NOMO-1 treated with DMSO at 0.1 percent for 48 hours (cell line): ENCODE measurements around the gene S100A9.

Source experiments
- DNase-seq: peaks from one replicate; lab custom pipeline; 2025; ENCODE audit not compliant: unreplicated experiment; lab: John Stamatoyannopoulos, UW

The S100A9 gene

DNA sequence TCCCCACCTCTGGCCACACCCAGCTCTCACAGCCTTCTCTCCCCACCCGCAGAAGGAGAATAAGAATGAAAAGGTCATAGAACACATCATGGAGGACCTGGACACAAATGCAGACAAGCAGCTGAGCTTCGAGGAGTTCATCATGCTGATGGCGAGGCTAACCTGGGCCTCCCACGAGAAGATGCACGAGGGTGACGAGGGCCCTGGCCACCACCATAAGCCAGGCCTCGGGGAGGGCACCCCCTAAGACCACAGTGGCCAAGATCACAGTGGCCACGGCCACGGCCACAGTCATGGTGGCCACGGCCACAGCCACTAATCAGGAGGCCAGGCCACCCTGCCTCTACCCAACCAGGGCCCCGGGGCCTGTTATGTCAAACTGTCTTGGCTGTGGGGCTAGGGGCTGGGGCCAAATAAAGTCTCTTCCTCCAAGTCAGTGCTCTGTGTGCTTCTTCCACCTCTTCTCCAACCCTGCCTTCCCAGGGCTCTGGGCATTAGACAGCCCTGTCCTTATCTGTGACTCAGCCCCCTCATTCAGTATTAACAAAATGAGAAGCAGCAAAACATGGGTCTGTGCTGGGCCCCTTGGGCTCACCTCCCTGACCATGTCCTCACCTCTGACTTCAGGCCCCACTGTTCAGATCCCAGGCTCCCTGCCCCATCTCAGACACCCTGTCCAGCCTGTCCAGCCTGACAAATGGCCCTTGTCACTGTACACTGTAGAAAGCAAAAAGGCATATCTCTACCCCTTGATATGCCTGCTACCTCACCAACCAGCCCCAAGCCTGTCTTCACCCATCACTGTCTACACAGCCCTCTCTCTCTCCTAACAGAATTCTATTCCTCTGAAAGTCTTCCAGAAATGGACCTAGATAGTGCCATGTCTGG lies 3.2 kb downstream of the S100A9 start:
- no peak for DNase-seq

DNA sequence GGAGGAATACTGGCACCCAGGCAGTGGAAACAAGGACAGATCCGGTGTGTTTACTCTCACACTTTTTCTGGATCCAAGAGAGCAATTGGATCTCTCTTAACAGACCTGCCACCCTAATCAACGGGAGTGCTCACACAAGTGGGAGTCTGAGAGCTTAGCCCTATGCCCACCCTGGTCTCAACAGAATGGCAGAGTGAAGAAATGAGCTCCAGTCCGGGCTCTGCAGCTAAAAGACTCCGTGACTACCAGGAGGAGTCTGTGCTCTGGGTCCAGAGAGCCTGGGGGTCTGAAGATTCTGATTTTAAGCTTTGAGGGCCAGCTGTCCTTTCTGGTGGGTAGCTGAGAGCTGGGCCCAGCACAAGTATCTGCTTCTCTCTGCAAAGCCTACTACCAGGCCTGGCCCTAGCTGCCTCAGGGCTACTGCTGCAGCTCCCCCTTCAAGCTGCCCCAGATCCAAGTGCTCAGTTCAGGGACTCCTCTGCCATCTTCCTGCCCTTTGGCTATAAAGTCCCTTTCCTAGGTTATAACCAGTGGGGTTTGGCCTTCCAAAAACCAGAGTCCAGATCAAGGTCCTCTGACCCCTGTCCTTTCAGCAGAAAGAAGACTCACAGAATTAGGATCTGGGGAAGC lies 3.9 kb downstream of the S100A9 start:
- DNase-seq, result no peak

DNA sequence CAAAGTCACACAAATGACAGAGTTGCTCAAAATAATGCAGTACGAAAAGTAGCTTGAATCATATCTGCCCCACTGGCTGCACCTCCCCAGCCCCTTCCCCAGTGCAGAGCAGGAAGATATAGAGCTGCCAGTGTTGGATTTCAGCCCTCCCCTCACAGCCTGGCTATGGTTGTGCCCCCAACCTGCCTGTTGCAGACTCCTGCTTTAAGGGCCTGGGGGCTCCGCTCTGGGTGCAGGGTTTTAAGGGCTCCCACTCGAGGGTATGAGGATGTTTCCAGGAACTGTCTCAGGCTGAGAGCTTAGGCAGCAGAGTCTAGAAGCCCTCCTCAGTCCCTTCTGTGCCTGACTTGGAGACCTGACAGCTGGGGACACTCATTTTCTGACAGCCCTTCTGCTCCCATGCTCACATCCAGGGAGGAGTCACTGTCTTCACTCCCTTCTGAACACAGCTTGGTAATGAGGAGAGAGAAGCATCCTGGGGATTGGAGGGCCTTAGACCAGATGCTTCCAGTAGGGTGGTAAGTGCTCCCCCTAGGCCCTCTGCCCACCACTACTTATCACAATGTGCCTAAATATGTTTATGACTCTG lies 4.6 kb downstream of the S100A9 start:
- no peak for DNase-seq

DNA sequence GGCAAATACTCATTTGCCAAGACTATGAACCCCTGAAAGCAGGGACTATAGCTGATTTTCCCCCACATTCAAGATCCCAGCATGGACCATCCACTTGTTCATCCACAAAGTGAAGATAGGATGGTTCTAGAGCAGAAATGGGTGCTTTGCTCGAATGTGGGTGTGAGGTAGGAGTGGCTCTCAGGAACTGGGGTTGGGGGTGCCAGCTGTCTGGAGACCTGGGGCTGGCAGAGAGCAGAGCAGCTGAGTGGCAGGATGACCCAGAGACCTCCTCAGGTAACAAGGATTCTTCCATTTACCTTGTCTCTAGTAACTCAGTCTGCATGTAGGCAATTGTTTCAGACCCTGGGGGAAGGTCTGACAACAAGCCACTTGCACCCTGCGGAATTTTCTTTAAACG lies 6.0 kb downstream of the S100A9 start:
- DNase-seq, result no peak

DNA sequence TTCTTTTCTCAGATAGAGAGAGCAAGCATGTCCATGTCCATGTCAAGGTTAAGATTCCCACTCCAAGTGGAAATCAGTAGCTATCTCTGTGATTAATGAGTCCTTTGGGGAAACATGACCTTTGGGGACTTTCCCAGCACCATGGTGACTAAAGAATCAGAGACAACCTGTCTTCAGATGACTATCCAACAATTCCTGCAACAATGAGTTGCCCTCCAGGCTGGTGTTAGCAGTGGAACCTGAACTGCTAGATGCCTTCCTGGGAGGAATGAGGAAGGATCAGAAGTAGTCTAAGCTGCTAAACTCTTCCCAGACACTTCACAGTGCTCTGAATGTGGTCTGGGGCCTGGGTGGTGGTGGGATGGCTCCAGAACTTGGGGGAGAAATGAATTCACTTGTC lies 6.5 kb downstream of the S100A9 start:
- no peak for DNase-seq

DNA sequence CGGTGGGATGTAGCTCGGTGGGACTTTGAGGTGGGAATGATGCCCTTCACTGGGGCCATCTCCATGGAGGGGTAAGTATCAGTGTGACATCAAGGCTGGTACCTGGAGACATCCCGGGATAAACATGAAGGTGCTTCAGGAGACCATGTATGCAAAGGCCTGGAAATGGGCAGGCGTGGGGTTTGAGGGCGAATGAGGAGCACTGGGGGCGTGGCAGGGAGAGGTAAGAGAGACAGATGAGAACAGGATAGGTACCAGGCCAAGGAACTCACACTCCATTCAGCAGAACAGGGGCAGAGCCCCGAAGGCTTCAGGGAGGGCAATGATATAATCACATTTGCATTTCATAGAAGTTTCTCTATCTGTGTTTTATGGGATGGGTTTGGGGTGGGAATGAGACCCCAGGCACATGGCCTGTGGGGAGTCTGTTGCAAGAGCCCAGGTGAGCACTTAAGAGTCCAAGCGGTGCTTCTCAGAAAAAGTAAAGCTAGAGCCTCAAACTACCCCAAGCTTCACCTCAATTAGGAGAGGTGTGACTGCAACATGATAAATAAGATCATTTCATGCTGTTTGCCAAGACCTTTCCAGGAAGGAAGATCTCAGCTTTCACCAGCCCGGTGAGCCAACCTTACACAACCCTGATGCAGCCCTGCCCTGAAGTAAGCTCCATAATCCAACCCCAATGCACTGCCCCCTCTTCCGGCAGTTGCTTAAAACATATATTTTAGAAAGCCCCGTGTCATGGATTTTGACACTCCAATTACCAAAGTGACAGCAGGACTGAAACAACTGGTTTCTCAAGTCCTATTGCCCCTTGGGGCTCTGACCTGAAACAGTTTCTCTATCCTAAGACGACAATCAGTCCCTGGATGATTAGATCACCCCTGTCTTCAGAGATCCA lies 7.4 kb downstream of the S100A9 start:
- DNase-seq, result peak; percentile 94

DNA sequence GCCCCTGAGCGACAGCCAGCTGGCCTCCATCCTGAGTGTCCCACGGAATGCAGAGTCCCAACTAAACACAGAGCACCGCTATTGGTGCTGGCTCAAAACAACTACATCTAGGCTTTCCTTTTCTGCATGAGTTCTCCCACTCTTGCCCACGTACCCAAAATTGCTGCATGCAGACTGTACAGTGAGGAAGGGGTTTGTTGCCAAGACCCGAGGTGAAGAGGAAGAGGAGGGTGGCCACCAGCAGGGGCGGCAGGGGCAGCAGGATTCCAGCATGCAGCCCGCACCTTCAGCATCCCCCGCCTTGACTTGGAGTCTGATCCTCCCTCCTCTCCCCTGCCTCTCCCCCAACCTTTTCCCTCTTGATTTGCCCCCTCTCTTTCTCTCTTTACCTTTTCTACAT lies 8.0 kb downstream of the S100A9 start:
- no peak for DNase-seq

DNA sequence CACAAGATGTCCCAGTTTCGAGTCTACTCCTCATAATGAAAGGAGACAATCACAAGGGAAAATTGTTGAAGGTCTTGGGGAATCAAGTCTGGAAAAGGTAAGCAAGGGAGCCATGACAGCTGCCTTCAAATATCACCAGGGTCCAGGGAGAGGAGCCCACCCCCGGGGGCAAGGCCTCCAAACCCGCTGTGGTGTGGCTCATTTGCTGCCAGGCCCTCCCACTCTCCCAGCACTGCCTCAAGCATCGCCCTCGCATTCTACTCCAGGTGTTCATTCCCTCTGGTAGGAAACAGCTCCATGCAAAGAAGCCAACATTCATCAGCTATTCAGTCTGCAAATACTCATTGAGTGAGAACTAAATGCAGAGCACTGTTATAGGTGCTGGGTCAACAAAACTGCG lies 8.6 kb downstream of the S100A9 start:
- no peak for DNase-seq

DNA sequence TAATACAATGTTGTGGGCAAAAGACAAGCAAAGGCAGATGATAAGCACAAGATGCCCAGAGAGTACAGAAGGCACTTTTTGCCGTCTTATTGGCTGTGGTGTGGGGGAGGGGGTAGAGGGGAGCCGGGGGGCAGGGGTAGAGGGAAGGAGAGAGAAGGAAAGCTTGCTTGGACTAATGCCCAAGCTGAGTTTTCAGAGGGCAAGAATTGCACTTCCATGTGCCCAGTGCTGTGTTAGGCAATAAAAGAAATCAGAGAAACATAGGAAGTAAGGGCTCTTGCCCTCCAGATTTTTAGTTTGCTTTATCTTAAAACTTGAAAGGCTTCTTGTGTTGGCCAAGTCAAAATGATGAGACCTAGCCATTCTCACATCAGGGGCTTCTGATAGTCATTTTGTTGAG lies 9.4 kb downstream of the S100A9 start:
- no peak for DNase-seq

DNA sequence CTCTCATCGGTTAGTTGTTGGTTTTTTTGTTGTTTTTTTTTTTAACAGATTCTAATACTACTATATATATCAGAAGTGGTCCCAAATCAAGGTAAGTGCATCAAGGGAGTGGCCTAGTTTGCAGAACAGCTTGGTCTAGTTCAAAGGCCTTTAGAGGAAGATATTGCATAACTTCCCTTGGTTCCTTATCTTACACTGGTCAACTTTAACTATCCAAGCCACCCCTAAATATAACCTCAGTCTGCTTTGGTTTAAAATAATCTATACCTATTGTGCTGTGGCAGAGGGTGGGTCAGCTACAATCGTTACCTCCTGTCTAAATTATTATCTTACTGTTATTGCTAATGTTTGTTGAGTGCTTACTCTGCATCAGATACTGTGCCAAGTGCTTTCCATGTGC lies 10.8 kb downstream of the S100A9 start:
- peak; percentile 83 for DNase-seq

DNA sequence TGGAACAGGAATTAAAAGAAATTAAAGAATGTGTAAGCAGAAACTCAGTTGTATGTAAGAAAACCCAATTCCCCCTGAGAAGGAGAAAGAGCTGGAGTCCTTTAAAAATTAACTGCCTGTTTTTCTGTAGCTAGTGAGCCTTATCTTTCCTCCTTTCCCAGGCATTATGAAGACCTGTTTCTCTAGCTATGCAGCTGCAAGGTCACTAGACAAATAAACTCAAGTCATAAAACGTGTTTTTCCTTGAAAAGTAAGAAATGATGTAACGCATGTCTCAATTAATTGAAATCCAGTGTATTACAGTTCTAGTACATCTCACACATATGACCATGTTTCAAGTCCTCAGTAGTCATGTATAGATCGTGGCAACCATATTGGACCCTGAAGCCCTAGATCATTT lies 12.5 kb downstream of the S100A9 start:
- no peak for DNase-seq

DNA sequence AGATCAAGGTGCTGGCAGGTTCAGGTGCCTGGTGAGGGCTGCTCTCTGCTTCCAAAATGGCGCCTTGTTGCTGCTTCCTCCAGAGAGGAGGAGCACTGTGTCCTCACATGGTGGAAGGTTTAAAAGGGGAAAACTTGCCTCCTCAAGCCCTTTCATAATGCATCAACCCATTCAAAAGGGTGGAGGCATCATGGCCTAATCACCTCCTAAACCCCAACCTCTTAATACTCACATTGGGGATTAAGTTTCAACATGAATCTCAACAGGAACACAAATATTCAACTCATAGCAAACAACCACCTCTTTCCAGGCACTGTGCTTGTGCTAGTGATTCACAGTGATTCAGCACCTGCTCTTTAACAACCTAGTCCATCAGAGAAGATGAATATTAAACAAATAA lies 13.6 kb downstream of the S100A9 start:
- DNase-seq, result no peak

DNA sequence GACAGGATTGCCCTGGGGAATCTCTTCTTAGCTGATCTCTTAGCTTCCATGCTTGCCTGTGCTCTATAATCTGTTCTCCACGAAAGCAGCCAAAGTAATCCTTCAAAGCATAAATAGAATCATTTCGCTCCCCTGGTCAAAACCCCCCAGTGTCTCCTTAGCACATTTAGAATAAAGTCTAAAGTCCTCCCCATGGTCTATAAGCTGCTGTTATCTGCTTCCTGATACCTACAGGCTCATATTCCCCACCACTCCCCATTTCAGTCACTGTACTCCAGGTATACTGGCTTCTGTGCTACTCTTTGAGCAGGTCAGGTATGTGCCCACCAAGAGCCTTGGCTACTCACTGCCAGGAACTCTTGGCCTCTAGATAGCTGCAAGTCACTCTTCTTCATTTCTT lies 14.9 kb downstream of the S100A9 start:
- DNase-seq, result no peak

DNA sequence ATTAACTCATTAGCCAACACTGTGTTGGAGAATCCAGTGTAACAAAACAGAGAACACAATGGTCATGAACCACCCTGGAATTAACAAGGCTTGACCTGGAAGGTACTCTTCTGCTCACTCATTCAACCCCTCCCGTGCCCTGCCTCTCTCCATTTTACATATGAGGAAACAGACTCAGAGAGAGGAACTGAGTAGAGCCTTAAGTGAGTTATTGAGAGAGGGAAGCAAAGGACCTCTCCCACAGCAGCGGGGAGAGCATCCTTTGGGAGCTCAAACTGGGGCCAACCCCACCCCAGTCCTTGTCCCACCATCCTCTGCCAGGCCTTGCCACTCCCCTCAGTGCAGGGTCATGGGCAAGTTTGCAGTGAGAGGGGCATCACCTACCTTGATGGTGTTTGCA lies 16.4 kb downstream of the S100A9 start:
- DNase-seq, result peak; percentile 75

DNA sequence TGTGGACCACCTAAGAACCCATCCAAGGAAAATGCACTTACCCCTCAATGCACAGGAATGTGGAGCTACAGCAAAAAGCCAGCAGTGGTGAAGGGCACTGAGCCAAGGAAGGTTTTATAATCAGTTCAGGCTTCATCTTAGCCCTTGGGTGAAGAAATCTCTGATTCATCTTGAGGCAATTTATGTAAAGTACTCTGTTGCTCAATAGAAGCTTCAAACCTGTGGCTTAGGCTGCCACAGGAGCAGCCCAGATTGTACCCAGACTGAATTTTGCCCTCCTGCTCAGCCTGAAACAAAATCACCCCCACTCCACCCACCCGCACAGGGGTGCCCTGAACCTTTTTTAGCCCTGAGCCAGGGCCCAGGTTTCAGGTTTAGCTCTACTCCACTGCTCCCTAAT lies 17.9 kb downstream of the S100A9 start, which contains the start of gene S100A12:
S100A12 (minus strand) TSS at position 111 of the 400 bp plus-strand sequence. CDS start 1,029 bp downstream, outside the sequence.
- DNase-seq, result peak; percentile 95

DNA sequence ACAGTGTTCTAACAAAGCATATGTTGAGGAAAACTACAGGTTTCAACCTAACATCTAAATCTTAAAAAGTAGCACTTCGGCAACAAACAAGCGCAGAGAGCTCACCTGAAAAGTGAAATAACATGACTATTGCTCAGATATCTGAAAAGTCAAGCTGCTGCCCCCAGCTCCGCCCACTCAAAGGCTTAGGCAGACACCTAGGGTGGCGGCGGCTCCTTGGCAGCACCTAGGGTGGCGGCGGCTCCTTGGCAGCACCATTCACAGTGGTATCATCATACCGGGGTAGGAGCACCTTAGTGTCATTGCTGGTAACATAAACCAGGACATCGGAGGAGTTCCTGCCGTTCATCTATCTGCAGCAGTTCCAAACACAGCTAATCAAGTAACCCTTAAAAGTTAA lies 21.9 kb downstream of the S100A9 start:
- DNase-seq, result no peak

DNA sequence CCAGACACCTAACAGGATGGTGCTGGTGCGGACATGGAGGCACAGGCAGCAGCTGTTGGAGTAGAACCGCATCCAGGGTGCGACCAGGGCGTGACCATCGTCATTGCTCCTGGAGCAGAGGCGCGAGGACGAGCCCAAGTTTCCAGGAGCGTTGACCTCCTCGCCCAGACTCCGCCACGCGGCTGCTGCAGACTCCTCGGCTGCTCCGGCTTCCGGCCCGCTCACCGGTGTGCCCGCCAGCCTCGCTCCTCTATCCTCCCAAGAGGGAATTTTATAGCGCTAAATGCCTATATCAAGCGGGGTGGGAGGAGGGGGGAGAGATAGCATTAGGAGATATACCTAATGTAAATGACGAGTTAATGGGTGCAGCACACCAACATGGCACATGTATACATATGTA lies 23.1 kb downstream of the S100A9 start:
- no peak for DNase-seq

DNA sequence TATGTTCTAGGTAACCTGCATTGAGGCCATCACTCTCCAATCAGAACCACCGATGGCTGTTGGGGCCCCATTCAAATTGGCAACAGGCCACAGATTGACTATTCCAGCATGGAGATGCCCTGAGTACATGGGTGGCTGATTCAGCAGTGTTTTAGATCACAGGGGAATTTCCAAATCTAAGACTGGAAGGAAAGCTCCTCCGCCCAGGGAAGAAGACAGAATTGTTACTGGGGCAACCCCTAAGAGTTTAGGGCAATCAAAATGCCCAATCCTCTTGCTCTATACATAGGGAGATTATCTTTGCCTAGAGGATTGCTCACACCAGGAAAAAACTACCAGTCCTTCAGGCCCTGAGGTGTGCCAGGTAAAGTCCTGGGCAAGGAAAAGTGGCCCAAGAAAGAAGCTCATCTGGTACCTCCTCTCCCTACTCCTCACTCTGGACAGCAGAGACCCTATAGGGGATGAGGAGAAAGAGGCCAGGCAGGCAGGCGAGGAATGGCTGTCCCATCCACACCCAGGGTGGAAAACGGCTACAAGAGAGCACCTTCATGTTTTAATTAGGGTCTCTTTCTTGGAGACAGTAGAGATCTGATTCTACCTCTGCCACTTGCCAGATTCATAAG lies 27.4 kb downstream of the S100A9 start:
- no peak for DNase-seq

DNA sequence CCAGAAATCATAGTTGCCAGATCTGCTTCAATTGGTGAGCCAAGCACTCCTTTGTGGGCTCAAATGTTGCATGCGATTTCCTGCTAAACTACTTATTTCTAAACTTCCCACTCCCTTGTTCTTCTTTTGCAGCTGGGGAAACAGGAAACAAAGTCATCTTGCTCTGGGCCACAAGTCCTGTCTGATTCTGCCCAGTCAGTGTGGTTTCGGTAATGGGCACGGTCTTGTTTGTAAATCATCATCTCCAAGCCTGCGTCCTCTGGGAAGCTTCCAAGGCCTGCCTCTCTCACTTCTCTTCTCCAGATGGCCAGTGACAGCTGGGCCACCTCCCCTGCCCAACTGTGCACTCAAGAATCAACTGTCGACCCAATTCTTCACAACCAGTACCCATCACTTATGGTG lies 28.8 kb downstream of the S100A9 start:
- DNase-seq, result peak; percentile 99

DNA sequence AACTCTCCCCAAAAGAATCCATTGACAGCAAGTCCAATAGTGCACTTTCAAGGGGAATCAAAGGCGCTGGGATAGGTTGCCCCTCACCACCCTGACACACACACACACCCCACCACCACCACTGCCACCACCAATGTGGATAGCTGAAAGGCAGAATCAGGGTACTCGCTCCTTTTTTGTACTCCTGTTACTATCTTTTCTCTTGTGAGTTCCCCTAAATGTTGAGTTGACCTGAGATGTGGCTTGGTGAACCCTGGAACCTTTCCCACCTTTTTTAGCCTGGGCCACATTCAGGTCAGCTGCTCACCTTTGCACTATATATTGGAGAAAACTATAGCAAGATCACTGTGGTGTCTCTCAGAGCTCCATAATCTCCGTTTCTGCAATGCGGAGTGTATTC lies 29.3 kb downstream of the S100A9 start:
- no peak for DNase-seq

DNA sequence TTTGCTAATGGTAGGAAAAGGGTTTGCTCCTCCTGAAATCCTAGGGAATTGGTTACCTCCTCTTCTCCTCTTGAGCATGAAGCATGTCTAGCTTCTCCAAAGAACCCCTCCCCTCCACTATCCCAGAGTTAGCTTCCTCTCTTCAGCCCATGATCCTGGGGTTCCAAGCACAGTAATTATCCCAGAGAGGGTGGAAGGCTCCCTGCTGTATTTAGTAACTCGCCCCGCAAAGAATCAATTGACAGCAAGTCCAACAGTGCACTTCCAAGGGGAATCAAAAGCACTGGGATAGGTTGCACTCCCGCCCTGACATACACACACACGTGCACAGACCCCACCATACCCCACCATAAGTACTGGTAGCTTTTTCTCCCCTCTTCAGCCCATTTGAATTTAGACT lies 30.1 kb downstream of the S100A9 start:
- no peak for DNase-seq
